Panc1 (cell line): ENCODE results near the gene NNAT. TPM values are rescaled to one million over a fixed set of nuclear protein-coding genes. Genes with fewer than 3 reads are reported as not detected.

ENCODE experiments used
- ATAC-seq: fragments of 200-7000 bp; cut with Tn5 transposase; 2 replicates; pipeline ENCODE4 v1.9.1; 2020; ENCODE audit warnings: mild to moderate bottlenecking, moderate library complexity
- BruUV-seq: library from RNA; stranded (reverse); fragments of 400-500 nt; replicated peaks from 2 replicates; lab custom pipeline; 2021; lab: Mats Ljungman, UMichigan
- CTCF ChIA-PET: fragments of 300-600 bp; sonication (Branson Sonifier 250); formaldehyde crosslinking; loops from one replicate; lab custom pipeline; 2022; ENCODE audit warnings: antibody characterized with exemption; lab: Charles Lee
- POLR2A ChIA-PET: fragments of 300-600 bp; sonication (Branson Sonifier 250); formaldehyde crosslinking; loops from one replicate; lab custom pipeline; 2022; ENCODE audit warnings: antibody characterized with exemption; lab: Charles Lee
- DNase-seq: peaks from one replicate; pipeline ENCODE4 v3.0.0-alpha.2; 2010; ENCODE audit warnings: low read depth, low spot score
- H3K27ac ChIP-seq: 2 replicates; pipeline ENCODE4 v1.5.1; 2011; ENCODE audit warnings: mild to moderate bottlenecking, low read length, inconsistent platforms
- H3K27me3 ChIP-seq: fragments of 200-500 bp; sonication (Bioruptor generic); 2 replicates; pipeline ENCODE4 v1.6.0; 2014; ENCODE audit warnings: low read length, inconsistent platforms; ENCODE audit not compliant: control insufficient read depth, insufficient read depth
- H3K36me3 ChIP-seq: fragments of 200-500 bp; sonication (Bioruptor generic); 2 replicates; pipeline ENCODE4 v1.5.1; 2014; ENCODE audit warnings: inconsistent platforms, mild to moderate bottlenecking, low read length, moderate library complexity; ENCODE audit not compliant: control insufficient read depth, insufficient read depth
- H3K4me1 ChIP-seq: 2 replicates; pipeline ENCODE4 v1.5.1; 2011; ENCODE audit warnings: inconsistent platforms, mild to moderate bottlenecking, low read length, moderate library complexity; ENCODE audit not compliant: control insufficient read depth, insufficient read depth
- H3K4me3 ChIP-seq, 2 experiments: 2 replicates each; pipeline ENCODE4 v1.5.1; 2011 to 2012; ENCODE audit warnings: low read depth in 2 of 2, low read length in 2 of 2, mild to moderate bottlenecking in 2 of 2, inconsistent platforms in 1 of 2, moderate library complexity in 1 of 2
- H3K9me3 ChIP-seq: fragments of 200-500 bp; sonication (Bioruptor generic); 2 replicates; pipeline ENCODE4 v1.5.1; 2014; ENCODE audit warnings: low read depth, mild to moderate bottlenecking, inconsistent platforms, low read length, moderate library complexity; ENCODE audit not compliant: control insufficient read depth, insufficient read depth
- CTCF ChIP-seq: fragments of 450-650 bp; IDR thresholded peaks from 2 replicates; pipeline ENCODE4 v1.5.1; 2017; ENCODE audit warnings: mild to moderate bottlenecking
- POLR2AphosphoS5 ChIP-seq: IDR thresholded peaks from 2 replicates; pipeline ENCODE4 v1.6.1; 2012; ENCODE audit warnings: mild to moderate bottlenecking, low read depth, low read length, moderate library complexity
- REST ChIP-seq, 2 experiments: IDR thresholded peaks; 2 replicates each; pipeline ENCODE4 v1.6.1; 2011 to 2012; ENCODE audit warnings: low read depth in 2 of 2, control low read depth in 1 of 2, low read length in 1 of 2, mild to moderate bottlenecking in 1 of 2, moderate library complexity in 1 of 2; ENCODE audit not compliant: insufficient read depth in 1 of 2
- SIN3A ChIP-seq: IDR thresholded peaks from 2 replicates; pipeline ENCODE4 v1.6.1; 2012; ENCODE audit warnings: low read depth, mild to moderate bottlenecking, low read length, moderate library complexity, borderline replicate concordance; ENCODE audit not compliant: insufficient read depth
- TCF7L2 ChIP-seq: IDR thresholded peaks from 2 replicates; pipeline ENCODE4 v1.6.1; 2011; ENCODE audit warnings: mild to moderate bottlenecking, low read depth, low read length, inconsistent platforms
- in situ Hi-C: cut with HindIII; loops from 2 replicates; pipeline ENCODE4 v1.10.0; 2016; ENCODE audit warnings: low sequenced_read_pairs, low pct_unique_long_range_greater_than_20kb
- intact Hi-C: fragments of 100-400 bp; cut with micrococcal nuclease; formaldehyde crosslinking; loops from one replicate; pipeline ENCODE4 v1.10.0; 2022; ENCODE audit not compliant: unreplicated experiment
- total RNA-seq: library from RNA; stranded (reverse); gene quantifications from one replicate; pipeline ENCODE4 v1.2.1, GENCODE V29; 2021; ENCODE audit not compliant: unreplicated experiment

The NNAT gene
- total RNA-seq, 1 experiment from 2014 or later: not detected

- POLR2A ChIA-PET: no interaction called here
Measured at GRCh38 chr20:37480919-37481318, 40.1 kb upstream of the NNAT start.

GRCh38 chr20:37481610-37482009, 39.4 kb upstream of the NNAT start:
- no peak for DNase-seq
- Histone ChIP-seq H3K27ac (no peak overlapping the region), H3K4me3 (no peak overlapping the region), H3K36me3 (no peaks in the 10 kb centered on the region), H3K27me3 (peaks cover 20% of the 10 kb centered on the region), H3K9me3 (no peaks in the 10 kb centered on the region), H3K4me1 (no peaks in the 10 kb centered on the region)
- ChIA-PET POLR2A (no interaction called here), CTCF (no interaction called here)
- BruUV-seq: no TSS peak
- TF ChIP-seq REST (IDR thresholded peaks at IDR 0.05; ENCODE audit: insufficient read depth in 1 of 2, low read depth in 2 of 2, low read length in 1 of 2) (no peak), POLR2AphosphoS5 (no peak), CTCF (no peak), SIN3A (no peak), TCF7L2 (no peak)
- no peak for ATAC-seq
- intact Hi-C loops (no loop called here), in situ Hi-C loops (no loop called here)

More at GRCh38 chr20:37480919-37481318, 40.1 kb upstream of the NNAT start:
- Histone ChIP-seq H3K9me3 (no peaks in the 10 kb centered on the region), H3K4me3 (no peak overlapping the region), H3K27ac (no peak overlapping the region), H3K27me3 (peaks cover 22% of the 10 kb centered on the region), H3K4me1 (no peaks in the 10 kb centered on the region), H3K36me3 (no peaks in the 10 kb centered on the region)
- no TSS peak for BruUV-seq
- no peak for TF ChIP-seq CTCF
- TF ChIP-seq SIN3A: no peak
- no peak for TF ChIP-seq REST (IDR thresholded peaks at IDR 0.05; ENCODE audit: insufficient read depth in 1 of 2, low read depth in 2 of 2, low read length in 1 of 2)
- no peak for TF ChIP-seq POLR2AphosphoS5
- no peak for TF ChIP-seq TCF7L2
- CTCF ChIA-PET: no interaction called here
- ATAC-seq (no peak), DNase-seq (no peak)
- intact Hi-C loops (no loop called here), in situ Hi-C loops (no loop called here)
